ENCODE measurements around the gene OR6C76. TPM values are rescaled to one million over a fixed set of nuclear protein-coding genes. Genes with fewer than 3 reads are reported as not detected.
"Not testable (repeated sequence)": the region's sequence is repeated elsewhere in the genome, so short reads cannot be mapped to it uniquely, and the experiment has no call there.

The OR6C76 gene
- total RNA-seq, 1 donor from 2014 or later, result not detected

- intact Hi-C loops (cut with micrococcal nuclease), result no loop called here
- no peak for ATAC-seq
- no peak for DNase-seq
Measured at GRCh38 chr12:55448825-55449224, 22.8 kb downstream of the OR6C76 start.

DNA sequence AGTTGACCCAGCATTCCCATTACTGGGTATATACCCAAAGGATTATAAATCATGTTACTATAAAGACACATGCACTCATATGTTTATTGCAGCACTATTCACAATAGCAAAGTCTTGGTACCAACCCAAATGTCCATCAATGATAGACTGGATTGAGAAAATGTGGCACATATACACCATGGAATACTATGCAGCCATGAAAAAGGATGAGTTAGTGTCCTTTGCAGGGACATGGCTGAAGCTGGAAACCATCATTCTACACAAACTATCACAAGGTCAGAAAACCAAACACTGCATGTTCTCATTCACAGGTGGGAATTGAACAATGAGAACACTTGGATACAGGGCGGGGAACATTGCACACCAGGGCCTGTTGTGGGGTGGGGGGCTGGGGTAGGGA lies 38.9 kb downstream of the OR6C76 start:
- intact Hi-C loops (cut with micrococcal nuclease); ATAC-seq; DNase-seq: not testable (repeated sequence)

- no peak for DNase-seq
- ATAC-seq, result no peak
- intact Hi-C loops (cut with micrococcal nuclease), result no loop called here
Measured at GRCh38 chr12:55467836-55468235, 41.8 kb downstream of the OR6C76 start.

DNA sequence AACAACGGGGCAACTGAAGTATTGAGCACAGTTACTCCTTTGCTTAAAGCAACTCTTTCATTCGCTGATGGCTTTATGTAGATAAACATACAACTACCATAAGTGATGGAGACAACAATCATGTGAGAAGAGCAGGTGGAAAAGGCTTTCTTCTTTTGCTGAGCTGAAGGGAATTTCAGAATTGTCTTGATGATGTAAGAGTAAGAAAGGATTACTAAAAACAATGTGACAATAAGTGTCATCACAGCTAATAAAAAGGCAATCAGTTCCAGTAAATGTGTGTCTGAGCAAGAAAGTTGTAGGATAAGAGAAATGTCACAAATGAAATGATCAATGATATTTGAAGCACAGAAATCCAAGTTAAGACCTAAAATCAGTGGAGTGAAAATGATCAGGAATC lies 43.2 kb downstream of the OR6C76 start:
- no peak for DNase-seq
- intact Hi-C loops (cut with micrococcal nuclease), result no loop called here
- ATAC-seq, result no peak

DNA sequence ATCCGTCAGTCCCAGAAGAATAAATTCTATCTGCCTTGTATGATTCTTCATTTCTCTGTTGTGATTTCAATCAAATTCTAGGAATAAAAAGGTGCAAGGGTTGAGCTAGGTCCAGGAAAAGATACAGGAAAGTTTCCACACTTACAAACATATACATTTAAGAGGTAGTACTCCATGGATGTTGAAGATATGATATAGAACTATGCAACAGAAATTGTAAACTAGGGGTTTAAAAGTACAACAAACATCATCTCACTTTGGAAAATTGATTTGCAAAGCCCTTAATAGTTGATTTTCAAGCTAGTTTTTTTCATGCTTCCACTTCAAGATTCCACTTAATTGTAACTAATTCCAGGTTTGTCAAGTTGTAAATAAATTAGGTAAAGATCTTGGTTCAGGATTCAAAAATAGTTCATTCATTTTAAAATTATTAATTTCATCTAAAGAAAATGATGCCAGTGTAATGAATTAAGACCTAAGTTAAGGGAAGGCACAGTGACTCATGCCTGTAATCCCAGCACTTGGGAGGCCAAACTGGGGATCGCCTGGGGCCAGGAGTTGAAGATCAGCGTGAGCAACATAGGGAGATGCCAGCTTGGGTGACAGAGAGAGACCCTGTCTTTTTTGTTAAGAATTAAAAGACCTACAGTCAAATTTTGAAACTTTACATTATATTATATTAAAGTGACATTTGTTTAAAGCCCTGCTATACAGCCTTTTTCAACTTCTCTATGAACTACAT lies 44.2 kb downstream of the OR6C76 start, which contains the start of gene OR6C70:
TSS of gene OR6C70 (minus strand) at position 51 of the 742 bp plus-strand sequence. CDS start at position 51, 0 bp downstream.
- DNase-seq (no peak), ATAC-seq (no peak)
- intact Hi-C loops (cut with micrococcal nuclease), result no loop called here

- ATAC-seq, result no peak
Measured at GRCh38 chr12:55472264-55472663, 46.2 kb downstream of the OR6C76 start.

More at GRCh38 chr12:55472264-55472663, 46.2 kb downstream of the OR6C76 start:
- DNase-seq, result no peak
- intact Hi-C loops (cut with micrococcal nuclease), result no loop called here

Other genes with a start within 250 kb of the OR6C76 start
- not detected for gene OR10A7, start 205.2 kb upstream of the OR6C76 start, total RNA-seq
- gene OR6C74, start 181.6 kb upstream of the OR6C76 start, total RNA-seq, result not detected
- gene OR6C6, start 129.7 kb upstream of the OR6C76 start, total RNA-seq, result not detected
- not detected for gene OR6C1, start 111.9 kb upstream of the OR6C76 start, total RNA-seq
- not detected for gene OR6C3, start 95.5 kb upstream of the OR6C76 start, total RNA-seq
- gene OR6C75, start 63.3 kb upstream of the OR6C76 start, total RNA-seq, result not detected
- not detected for gene OR6C65, start 25.7 kb upstream of the OR6C76 start, total RNA-seq
- gene OR6C2, start 17.8 kb downstream of the OR6C76 start, total RNA-seq, result not detected
- not detected for gene OR6C70, start 43.9 kb downstream of the OR6C76 start, total RNA-seq
- gene OR6C68, start 66.1 kb downstream of the OR6C76 start, total RNA-seq, result not detected
- gene OR6C4, start 123.3 kb downstream of the OR6C76 start, total RNA-seq, result not detected
- not detected for gene OR2AP1, start 146.2 kb downstream of the OR6C76 start, total RNA-seq
- gene OR10P1, start 210.6 kb downstream of the OR6C76 start, total RNA-seq, result not detected